Activated T-cell treated with anti-CD3 and anti-CD28 coated beads for 4 hours (primary cell): ENCODE results near the gene TLR3.
"Not testable (repeated sequence)": the region's sequence is repeated elsewhere in the genome, so short reads cannot be mapped to it uniquely, and the experiment has no call there.

ENCODE experiments used
- DNase-seq: peaks from one replicate; pipeline ENCODE4 v3.0.0-alpha.2; 2020

TLR3 gene

DNA sequence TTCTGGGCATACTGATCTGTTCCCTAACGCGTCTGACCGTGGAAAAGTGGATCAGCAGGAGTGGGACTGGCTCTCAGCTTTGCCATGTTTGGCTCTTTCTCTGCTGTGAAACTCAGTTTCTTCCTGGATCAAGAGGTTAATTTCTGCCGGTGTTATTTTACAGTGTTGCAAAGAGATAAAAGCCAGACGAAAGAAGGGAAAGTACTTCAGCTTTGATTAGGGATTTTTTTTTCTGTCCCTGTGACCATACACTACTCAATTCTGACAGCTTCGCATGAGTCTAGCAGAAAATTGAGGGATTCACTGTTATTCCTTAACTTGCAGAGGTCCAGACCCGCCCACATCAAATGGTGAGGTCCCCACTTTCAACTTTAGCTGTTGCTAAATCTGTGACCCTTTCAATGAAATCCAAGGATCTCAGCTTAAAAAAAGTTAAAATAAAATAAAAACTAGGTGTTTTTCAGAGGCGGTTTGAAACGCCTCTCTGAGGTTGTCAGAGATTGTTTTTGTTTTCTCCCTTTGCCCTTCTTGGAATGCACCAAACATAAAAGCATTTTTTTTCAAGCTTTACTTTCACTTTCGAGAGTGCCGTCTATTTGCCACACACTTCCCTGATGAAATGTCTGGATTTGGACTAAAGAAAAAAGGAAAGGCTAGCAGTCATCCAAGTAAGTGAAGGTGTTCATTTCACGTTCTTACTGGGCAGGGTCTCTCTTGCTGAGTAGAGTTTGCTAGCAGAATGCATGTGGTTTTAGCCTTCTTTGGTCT is at the start of gene TLR3:
TLR3 (plus strand) TSS at position 576 of the 768 bp plus-strand sequence. CDS start 7,464 bp downstream, outside the sequence.
- DNase-seq = no peak

DNA sequence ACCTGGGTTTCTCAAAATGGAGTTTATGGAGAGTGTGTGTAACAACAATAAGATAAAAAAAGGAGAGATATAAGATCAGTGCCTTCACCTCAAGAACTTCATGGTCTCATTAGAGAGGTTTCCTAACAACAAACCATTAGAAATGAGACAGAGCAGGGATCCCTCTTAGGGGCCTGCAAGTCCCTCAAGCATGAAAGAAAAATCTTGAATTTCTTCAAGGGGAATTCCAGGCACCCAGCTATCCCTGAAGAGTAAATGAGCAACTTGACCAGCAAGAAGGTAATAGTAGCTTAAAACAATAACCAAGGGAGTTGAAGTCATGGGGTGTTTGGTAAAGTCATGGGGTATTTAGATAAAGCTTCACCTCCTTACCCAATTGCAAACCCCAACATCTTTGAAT is 49.7 kb upstream of the TLR3 start:
- no peak for DNase-seq

GRCh38 chr4:186020106-186020792 is 48.7 kb upstream of the TLR3 start:
- no peak for DNase-seq

DNA sequence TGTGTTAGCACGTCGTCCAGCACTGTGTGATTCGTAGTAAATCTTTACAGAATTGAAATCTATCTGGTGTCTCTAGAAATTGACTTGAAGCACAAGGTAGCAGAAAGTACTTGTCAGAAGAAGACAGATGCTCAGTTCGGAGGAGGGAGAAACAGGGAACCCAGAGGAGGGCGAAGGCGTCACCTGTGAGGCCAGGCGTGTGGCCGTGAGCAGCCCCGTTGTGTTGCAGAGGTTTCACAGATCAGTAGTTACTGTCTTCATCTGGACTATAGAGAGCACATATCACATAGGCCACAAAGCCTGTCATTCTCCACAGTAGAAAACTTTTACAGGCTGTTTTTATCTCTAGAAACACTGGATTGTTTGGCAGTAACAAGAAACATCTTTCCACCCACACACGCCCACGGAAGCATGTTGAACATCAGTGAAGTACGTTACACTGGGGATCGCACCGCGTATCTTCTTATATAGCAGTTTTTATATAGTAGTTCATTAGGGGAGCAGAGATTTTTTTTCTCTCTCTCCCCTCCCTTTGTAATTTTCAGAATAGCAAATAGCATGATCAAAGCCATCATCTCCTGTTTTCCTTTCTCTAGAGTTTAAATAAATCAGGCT is 48.1 kb upstream of the TLR3 start:
- DNase-seq = no peak

- no peak for DNase-seq
Observed at GRCh38 chr4:186021461-186022167, 47.3 kb upstream of the TLR3 start.

DNA sequence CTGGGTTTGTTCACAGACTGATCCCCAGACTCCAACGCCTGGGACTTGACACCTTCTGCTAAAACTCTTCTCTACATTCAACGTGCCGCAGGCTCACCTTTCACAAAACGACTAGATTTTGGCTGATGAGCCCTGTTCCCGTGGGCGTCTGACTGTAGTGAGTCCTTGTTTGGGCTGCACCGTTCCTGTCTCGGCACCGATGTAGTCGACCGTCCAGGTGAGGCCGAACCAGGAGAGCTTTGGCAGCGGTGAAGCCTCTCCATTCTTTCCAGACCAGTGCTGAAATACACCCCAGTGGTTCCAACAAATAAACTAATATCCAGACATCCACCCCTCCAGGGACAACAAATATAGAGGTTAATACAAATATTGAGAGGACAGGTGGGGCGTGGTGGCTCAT is 45.0 kb upstream of the TLR3 start:
- no peak for DNase-seq

DNA sequence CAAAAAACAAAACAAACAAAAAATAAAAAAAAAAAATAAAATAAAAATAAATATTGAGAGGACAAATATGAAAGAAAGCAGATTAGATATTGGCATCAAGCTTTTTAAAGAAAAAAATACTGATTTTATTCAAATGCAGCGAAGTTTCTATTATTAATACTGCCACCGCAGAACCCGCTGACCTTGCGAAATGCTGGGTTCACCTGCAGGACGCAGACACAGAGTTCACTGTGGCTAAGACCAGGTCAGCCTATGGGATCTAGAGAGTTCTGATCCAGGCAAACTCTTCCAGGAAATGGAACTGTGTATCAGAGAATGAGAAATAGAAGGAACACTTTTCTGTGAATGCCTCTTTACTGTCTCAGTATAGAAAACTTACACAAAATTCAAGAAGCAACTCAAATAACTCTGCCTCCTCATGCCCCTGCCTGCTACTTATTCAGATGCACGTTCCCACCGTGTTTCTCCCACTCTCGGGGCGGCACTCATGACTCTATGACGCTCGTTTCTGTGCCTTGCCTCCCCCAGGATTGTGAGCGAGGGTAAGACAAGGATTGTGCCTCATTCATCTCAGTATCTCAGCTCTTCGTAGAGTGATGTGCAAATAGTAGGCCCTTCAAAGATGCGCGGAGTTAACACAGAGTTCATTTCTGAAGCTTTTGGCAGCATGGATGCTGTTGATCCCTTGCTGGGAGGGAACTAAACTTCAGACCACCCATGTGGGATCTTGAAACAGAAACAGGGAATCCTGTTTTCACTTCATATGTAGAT is 44.1 kb upstream of the TLR3 start:
- no peak for DNase-seq

DNA sequence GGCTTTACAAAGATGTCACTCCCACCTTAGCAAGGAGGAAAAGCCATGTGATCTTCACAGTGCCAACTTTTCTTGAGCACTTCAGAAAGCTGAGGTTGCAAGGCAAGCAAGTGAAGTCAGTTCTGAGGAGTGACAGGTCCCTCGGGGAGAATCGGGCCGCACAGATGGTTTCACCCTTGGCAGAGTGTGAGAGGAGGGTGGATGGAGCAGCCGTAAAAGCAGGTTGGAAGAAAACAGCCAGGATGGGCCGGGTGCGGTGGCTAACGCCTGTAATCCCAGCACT is 43.6 kb upstream of the TLR3 start:
- DNase-seq = no peak

DNA sequence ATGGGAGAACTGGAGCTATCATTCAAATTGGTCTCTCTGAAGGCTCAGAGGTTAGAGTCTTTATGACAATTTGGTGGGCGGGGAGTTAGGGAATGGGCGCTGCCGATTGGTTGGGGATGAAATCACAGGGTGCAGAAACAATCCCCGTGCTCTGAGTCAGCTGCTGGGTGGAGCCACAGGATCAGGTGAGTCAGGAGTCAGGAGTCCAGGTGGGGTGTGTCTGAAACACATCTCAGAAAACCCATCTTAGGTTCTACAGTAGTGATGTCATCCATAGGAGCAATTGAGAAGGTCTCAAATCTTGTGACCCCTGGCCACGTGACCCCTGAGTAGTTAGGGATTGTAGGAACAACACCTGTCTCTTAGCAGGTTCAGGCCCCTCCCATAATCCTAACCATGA is 41.6 kb upstream of the TLR3 start:
- DNase-seq = no peak

- DNase-seq = no peak
Observed at GRCh38 chr4:186029571-186030398, 39.2 kb upstream of the TLR3 start.

- no peak for DNase-seq
Observed at GRCh38 chr4:186030399-186030775, 38.6 kb upstream of the TLR3 start.

- DNase-seq = no peak
Observed at GRCh38 chr4:186030795-186031194, 38.2 kb upstream of the TLR3 start.

- DNase-seq = no peak
Observed at GRCh38 chr4:186032259-186032658, 36.7 kb upstream of the TLR3 start.

DNA sequence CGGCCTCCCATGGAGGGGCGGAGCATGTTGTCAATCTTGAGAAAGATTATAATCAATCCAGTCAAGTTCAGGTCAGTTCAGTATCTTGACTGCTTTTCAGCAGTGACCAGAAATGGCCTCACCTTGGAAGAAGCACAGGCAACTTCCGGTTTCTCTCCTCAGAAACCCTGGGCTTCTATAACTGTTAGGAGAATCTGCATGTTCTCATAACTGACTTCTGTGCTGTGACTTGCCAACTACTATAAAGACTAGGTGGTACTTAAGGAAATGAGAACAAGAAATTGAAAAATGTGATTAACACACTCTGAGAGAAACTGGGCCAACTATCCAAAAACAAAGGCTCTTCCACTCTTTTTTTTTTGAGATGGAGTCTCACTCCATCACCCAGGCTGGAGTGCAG is 35.9 kb upstream of the TLR3 start:
- no peak for DNase-seq

- DNase-seq = not testable (repeated sequence)
Observed at GRCh38 chr4:186034613-186035012, 34.3 kb upstream of the TLR3 start.

GRCh38 chr4:186036976-186037581 is 31.9 kb upstream of the TLR3 start:
- DNase-seq = no peak

GRCh38 chr4:186037692-186038658 is 31.0 kb upstream of the TLR3 start:
- DNase-seq = no peak

- DNase-seq = no peak
Observed at GRCh38 chr4:186039697-186040096, 29.3 kb upstream of the TLR3 start.

DNA sequence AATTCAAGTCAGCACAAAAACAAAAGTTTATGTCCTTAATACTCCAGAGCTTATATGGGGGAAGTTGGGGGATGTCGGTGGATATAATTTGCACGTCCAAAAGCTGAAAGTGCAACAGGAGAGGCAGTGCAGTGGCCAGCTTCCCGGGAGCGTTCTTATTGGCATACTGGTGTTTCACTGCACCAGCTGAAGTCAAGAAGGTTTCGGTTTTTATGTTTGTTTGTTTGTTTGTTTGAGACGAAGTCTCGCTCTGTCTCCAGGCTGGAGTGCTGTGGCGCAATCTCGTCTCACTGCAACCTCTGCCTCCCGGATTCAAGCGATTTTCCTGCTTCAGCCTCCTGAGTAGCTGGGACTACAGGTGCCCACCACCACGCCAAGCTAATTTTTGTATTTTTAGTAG is 28.6 kb upstream of the TLR3 start:
- no peak for DNase-seq

DNA sequence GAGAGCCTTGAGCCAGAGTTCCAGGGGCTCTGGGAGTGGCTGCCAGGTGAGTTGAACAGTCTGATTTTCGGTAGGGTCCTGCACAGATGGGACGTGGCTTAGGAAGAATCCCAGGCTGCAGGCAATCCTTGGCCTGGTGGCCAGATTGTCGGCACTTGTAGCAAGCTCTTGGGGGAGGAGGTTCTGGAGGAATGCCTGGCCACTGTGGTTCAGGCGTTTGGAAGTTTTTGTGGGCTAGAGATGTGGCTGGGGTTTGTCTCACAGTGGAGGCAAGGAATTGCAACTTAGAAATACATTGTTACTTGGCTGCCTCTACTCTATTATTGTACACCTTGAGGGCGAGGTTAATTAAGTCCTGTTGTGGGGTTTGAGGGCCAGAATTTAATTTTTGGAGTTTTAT is 21.5 kb upstream of the TLR3 start:
- not testable (repeated sequence) for DNase-seq
